A673 (cell line): ENCODE data around the gene SH3RF2.

Source experiments
- CTCF ChIP-seq: fragments of 300-800, 200-600 bp; sonication (generic); conservative IDR thresholded peaks from 2 replicates; pipeline ENCODE4 v1.5.1; 2017; ENCODE audit warnings: low read depth, mild to moderate bottlenecking, antibody characterized with exemption, low read length, moderate library complexity, mixed read lengths
- EZH2 ChIP-seq: fragments of 200-600 bp; sonication (generic); IDR thresholded peaks from 2 replicates; pipeline ENCODE4 v1.6.1; 2017; ENCODE audit warnings: borderline replicate concordance, low read depth, mild to moderate bottlenecking, mixed read lengths, antibody characterized with exemption, low read length; ENCODE audit not compliant: poor library complexity, severe bottlenecking

GRCh38 chr5:146076028-146076427 lies 139.7 kb downstream of the SH3RF2 start:
- TF ChIP-seq CTCF (no peak), EZH2 (no peak)
